GM12878 (cell line): Measurements from ENCODE around the gene CYSTM1. TPM values are rescaled to one million over a fixed set of nuclear protein-coding genes. Genes with fewer than 3 reads are reported as not detected.

Source experiments
- ATAC-seq: fragments of 200-7000 bp; cut with Tn5 transposase; 3 replicates; pipeline ENCODE4 v1.9.1; 2020; ENCODE audit warnings: mild to moderate bottlenecking, moderate library complexity
- BruUV-seq: library from RNA; stranded (reverse); fragments of 400-500 nt; replicated peaks from 2 replicates; lab custom pipeline; 2021; lab: Mats Ljungman, UMichigan
- CTCF ChIA-PET: fragments of 300-600 bp; sonication (Branson Sonifier 250); formaldehyde crosslinking; extraction: SDS; loops from one replicate; lab custom pipeline; 2021; ENCODE audit warnings: inconsistent platforms; lab: Yijun Ruan, JAX
- POLR2A ChIA-PET: fragments of 350-600 bp; formaldehyde crosslinking; extraction: SDS; loops from one replicate; lab custom pipeline; 2021; ENCODE audit warnings: inconsistent platforms; lab: Charles Lee
- RAD21 ChIA-PET: fragments of 300-600 bp; sonication (Branson Sonifier 250); formaldehyde crosslinking; loops from one replicate; lab custom pipeline; 2023; ENCODE audit warnings: antibody characterized with exemption; ENCODE audit not compliant: unreplicated experiment; lab: Charles Lee
- SMC1A ChIA-PET: fragments of 300-600 bp; sonication (Branson Sonifier 250); formaldehyde crosslinking; loops from one replicate; lab custom pipeline; 2023; ENCODE audit not compliant: unreplicated experiment, uncharacterized antibody; lab: Charles Lee
- DNase-seq: peaks from one replicate; pipeline ENCODE4 v3.0.0-alpha.2; 2011; ENCODE audit warnings: low read depth, low spot score
- FAIRE-seq: peaks from 3 replicates; lab custom pipeline; 2011; peaks lifted over from hg19 to GRCh38; lab: Jason Lieb, UNC
- H2AFZ ChIP-seq: 2 replicates; pipeline ENCODE4 v1.6.0; 2011; ENCODE audit warnings: low read depth, low read length, control low read depth; ENCODE audit not compliant: control insufficient read depth
- H3K27ac ChIP-seq: 2 replicates; pipeline ENCODE4 v1.5.1; 2011; ENCODE audit warnings: control low read depth; ENCODE audit not compliant: control insufficient read depth, insufficient read depth
- H3K27me3 ChIP-seq, 2 experiments: replicated peaks in 1 of 2; 2 replicates each; pipeline versions ENCODE4 v1.6.0 to v1.6.1; 2011; ENCODE audit warnings: low read length in 1 of 2; ENCODE audit not compliant: control insufficient read depth in 2 of 2, insufficient read depth in 2 of 2
- H3K36me3 ChIP-seq, 2 experiments: 2 replicates each; pipeline ENCODE4 v1.5.1; 2011; ENCODE audit warnings: low read length in 1 of 2; ENCODE audit not compliant: control insufficient read depth in 2 of 2, insufficient read depth in 2 of 2
- H3K4me1 ChIP-seq: 2 replicates; pipeline ENCODE4 v1.6.1; 2011; ENCODE audit warnings: mild to moderate bottlenecking, low read length, moderate library complexity, mixed read lengths; ENCODE audit not compliant: control insufficient read depth, insufficient read depth
- H3K4me2 ChIP-seq: 2 replicates; pipeline ENCODE4 v1.6.0; 2011; ENCODE audit warnings: control low read depth; ENCODE audit not compliant: control insufficient read depth, insufficient read depth
- H3K4me3 ChIP-seq: fragments of 200-600 bp; sonication (generic); 2 replicates; pipeline ENCODE4 v1.5.1; 2016
- H3K79me2 ChIP-seq: 2 replicates; pipeline ENCODE4 v1.6.0; 2011; ENCODE audit warnings: low read length; ENCODE audit not compliant: control insufficient read depth, insufficient read depth
- H3K9ac ChIP-seq: 2 replicates; pipeline ENCODE4 v1.8.0; 2011; ENCODE audit warnings: low read length, control low read depth, mixed read lengths; ENCODE audit not compliant: control insufficient read depth, insufficient read depth
- H3K9me3 ChIP-seq: replicated peaks from 3 replicates; pipeline ENCODE4 v1.5.1; 2011; ENCODE audit warnings: mild to moderate bottlenecking, low read length; ENCODE audit not compliant: control insufficient read depth, insufficient read depth
- H4K20me1 ChIP-seq: 2 replicates; pipeline ENCODE4 v1.6.0; 2011; ENCODE audit not compliant: control insufficient read depth, insufficient read depth
- BCL11A ChIP-seq: IDR thresholded peaks from 2 replicates; pipeline ENCODE4 v1.6.1; 2011; ENCODE audit warnings: low read depth, low read length
- CHD2 ChIP-seq: IDR thresholded peaks from 2 replicates; pipeline ENCODE4 v1.6.1; 2011; ENCODE audit warnings: low read depth, low read length, improper control_type of control experiment, borderline replicate concordance
- CREM ChIP-seq: IDR thresholded peaks from 2 replicates; pipeline ENCODE4 v1.6.1; 2014; ENCODE audit warnings: antibody characterized with exemption, low read depth
- LARP7 ChIP-seq: fragments of 450-650 bp; IDR thresholded peaks from 2 replicates; pipeline ENCODE4 v1.6.1; 2017; ENCODE audit warnings: mild to moderate bottlenecking
- NFIC ChIP-seq: IDR thresholded peaks from 2 replicates; pipeline ENCODE4 v1.6.1; 2012; ENCODE audit warnings: low read depth, mild to moderate bottlenecking, inconsistent platforms, low read length, moderate library complexity
- NFXL1 ChIP-seq: fragments of 450-650 bp; IDR thresholded peaks from 2 replicates; pipeline ENCODE4 v1.6.1; 2017; ENCODE audit warnings: antibody characterized with exemption, mild to moderate bottlenecking, borderline replicate concordance
- PAX5 ChIP-seq: IDR thresholded peaks from 2 replicates; pipeline ENCODE4 v1.6.1; 2011; ENCODE audit warnings: low read depth, low read length, borderline replicate concordance
- RBBP5 ChIP-seq: fragments of 200-600 bp; sonication (generic); conservative IDR thresholded peaks from 2 replicates; pipeline ENCODE4 v1.6.1; 2016
- SP1 ChIP-seq: IDR thresholded peaks from one replicate; pipeline ENCODE4 v1.6.1; 2011; ENCODE audit warnings: low read depth, low read length
- TARDBP ChIP-seq: IDR thresholded peaks from 2 replicates; pipeline ENCODE4 v1.6.1; 2016; ENCODE audit warnings: borderline replicate concordance
- TBL1XR1 ChIP-seq: IDR thresholded peaks from 2 replicates; pipeline ENCODE4 v1.6.1; 2012; ENCODE audit warnings: low read depth, low read length, improper control_type of control experiment
- ZNF207 ChIP-seq: fragments of 450-650 bp; IDR thresholded peaks from 2 replicates; pipeline ENCODE4 v1.6.1; 2014; ENCODE audit warnings: antibody characterized with exemption, mild to moderate bottlenecking, borderline replicate concordance
- WGBS: methylation state at CpG from one replicate; pipeline ENCODE4 v1.1.6; 2016; ENCODE audit warnings: low lambda C conversion rate; ENCODE audit not compliant: insufficient replicate concordance, insufficient coverage; ENCODE audit errors: missing lambda C conversion rate; 5-methylcytosine and 5-hydroxymethylcytosine counted together
- in situ Hi-C: fragments of 300-500 bp; cut with MboI; formaldehyde crosslinking; loops from 9 replicates; pipeline ENCODE4 v1.14.3; 2018; ENCODE audit warnings: mixed read lengths
- intact Hi-C: fragments of 100-400 bp; cut with micrococcal nuclease; formaldehyde crosslinking; loops from one replicate; pipeline ENCODE4 v1.14.2; 2022; ENCODE audit not compliant: unreplicated experiment
- polyA plus RNA-seq, 11 experiments: library from polyadenylated mRNA; depleted of rRNA in 4 of 11; unstranded in 6 of 11; stranded (reverse) in 5 of 11; fragments of >200 nt; fragmentation: Nextera tagmentation in 4 of 11; fragmentation: Illumina TruSeq in 1 of 11; extraction: Ambion mirVana in 4 of 11; extraction: Trizol in 1 of 11; gene quantifications; 1 replicate in 1 of 11; 2 replicates in 10 of 11; pipeline versions ENCODE4 v1.2.1 to v1.2.3, GENCODE V29; 2011 to 2016; ENCODE audit warnings: inconsistent platforms in 2 of 11, missing spikeins in 2 of 11, low read depth in 1 of 11
- total RNA-seq, 4 experiments: library from RNA; depleted of rRNA in 3 of 4; stranded (reverse); fragments of >200 nt in 3 of 4; fragmentation: Illumina TruSeq in 1 of 4; extraction: Trizol in 1 of 4; gene quantifications; 2 replicates each; pipeline versions ENCODE4 v1.2.1 to v1.2.3, GENCODE V29; 2013 to 2021
- TF ChIP-seq, protein P1 (sequence below): IDR thresholded peaks from 2 replicates; pipeline ENCODE4 v1.6.1; 2012; ENCODE audit warnings: low read depth, low read length, improper control_type of control experiment
- TF ChIP-seq, protein P2 (sequence below): fragments of 450-650 bp; IDR thresholded peaks from 2 replicates; pipeline ENCODE4 v1.6.1; 2016; ENCODE audit warnings: mild to moderate bottlenecking
- TF ChIP-seq, protein P3 (sequence below): fragments of 450-650 bp; IDR thresholded peaks from 2 replicates; pipeline ENCODE4 v1.6.1; 2016; ENCODE audit warnings: mild to moderate bottlenecking
- TF ChIP-seq, protein P4 (sequence below): fragments of 150-350 bp; IDR thresholded peaks from 2 replicates; pipeline ENCODE4 v1.6.1; 2014; ENCODE audit warnings: mild to moderate bottlenecking, low read depth, low read length
- TF ChIP-seq, protein P5 (sequence below): fragments of 450-650 bp; IDR thresholded peaks from 2 replicates; pipeline ENCODE4 v1.6.1; 2017; ENCODE audit warnings: mild to moderate bottlenecking

The CYSTM1 gene
- total and polyA plus RNA-seq, 10 of the 15 experiments (the other 5 are each of a cell fraction or from before 2014, with no cell fraction given), result 52.7 to 261 (median 98.7) TPM

DNA sequence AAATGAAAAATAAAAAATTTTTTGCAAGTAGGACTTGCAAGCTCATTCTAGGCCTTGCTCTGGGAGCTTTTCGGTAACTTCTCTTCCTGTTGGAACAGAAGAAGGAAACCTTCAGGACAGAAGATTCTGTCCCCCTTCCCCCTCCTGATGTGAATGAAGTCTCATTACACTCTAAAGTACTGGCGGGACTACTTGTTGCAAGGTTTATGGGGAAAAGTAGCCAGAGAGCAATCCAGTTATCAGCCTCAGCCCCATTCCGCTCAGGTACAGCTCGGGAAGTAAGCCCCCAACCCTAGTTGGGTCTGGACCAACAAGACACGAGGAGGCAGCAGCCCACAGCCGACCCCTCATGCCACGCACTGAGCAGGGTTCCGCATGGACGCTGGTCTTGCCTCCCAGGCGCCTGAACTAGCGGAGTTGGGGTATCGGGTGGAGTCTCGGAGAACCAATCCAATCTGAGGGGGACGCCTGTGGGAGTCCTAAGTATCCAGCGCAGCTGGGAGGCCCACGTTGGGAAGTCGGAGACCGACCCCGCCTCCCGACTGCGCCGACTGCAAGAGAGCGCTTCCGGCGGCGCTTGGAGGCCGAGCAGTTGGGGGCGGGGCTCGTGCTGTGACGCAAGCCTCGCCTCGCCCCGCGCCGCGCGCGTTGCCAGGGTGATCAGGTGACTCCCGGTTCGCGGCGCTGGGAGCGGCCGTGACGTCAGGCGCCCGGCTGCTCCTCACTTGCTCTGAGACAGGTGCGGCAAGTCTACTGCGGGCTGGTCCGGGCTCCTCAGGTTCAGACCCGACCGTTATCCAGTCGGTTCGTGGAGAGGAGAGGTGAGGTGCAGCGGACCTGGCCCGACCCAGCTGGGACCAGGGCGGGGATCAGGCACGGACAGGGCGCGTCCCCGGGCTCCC lies at the start of gene CYSTM1 (continued):
- TF ChIP-seq, protein P1, sequence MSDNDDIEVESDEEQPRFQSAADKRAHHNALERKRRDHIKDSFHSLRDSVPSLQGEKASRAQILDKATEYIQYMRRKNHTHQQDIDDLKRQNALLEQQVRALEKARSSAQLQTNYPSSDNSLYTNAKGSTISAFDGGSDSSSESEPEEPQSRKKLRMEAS, result peak; percentile 67; the same call in 1 of the 2 replicates
- peak; percentile 93 for TF ChIP-seq CREM
- TF ChIP-seq PAX5, result 0 out of 2 replicates have a peak, but pooled peaks have one; percentile 5

DNA sequence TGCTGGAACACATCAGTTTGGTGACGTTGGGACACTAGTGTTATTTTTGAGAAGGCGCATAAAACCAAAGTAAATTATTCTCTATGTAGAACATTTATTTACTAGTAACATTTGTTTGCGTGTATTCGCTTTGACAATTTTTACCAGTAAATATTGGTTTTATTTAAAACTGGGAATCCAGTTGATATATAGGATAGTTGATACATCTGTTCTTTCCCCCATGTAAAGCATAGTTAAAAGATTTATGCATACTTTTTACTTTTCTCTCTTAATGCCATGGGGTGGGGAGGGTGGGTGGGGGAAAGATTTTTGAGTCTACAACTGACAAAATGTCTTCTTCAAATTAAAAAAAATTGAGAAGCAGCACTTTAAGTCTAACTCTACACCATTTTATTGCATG lies 49.4 kb upstream of the CYSTM1 start, which contains the start of gene IGIP:
Gene IGIP, plus strand, starts transcription at position 301 of the 400 bp plus-strand sequence. CDS start 2,540 bp downstream, outside the sequence.
- 100% methylated on average over 4 of the region's 4 CpGs for WGBS
- H3K4me3 ChIP-seq, result no peak within 1 kb of the TSS
- intact Hi-C loops, result no loop called here
- in situ Hi-C loops, result no loop called here
- ChIA-PET RAD21 (no interaction called here), CTCF (interaction anchor here (1.0 to 6.4 kb wide), 4 partner anchors 7 to 71 kb away, joined by 3 to 70 read pairs (median 3); no protein-coding TSS in a partner anchor), POLR2A (no interaction called here), SMC1A (interaction anchor here (0.8 to 1.4 kb wide), 2 partner anchors 11 to 51 kb away, joined by 3 to 4 read pairs; no protein-coding TSS in a partner anchor)
- H3K4me2 ChIP-seq, result no peak within 1 kb of the TSS
- no TSS peak for BruUV-seq
- H3K36me3 ChIP-seq, result no peaks in the 10 kb centered on the region
- FAIRE-seq (no peak), ATAC-seq (no peak), DNase-seq (no peak)
- no peak within 1 kb of the TSS for H3K9ac ChIP-seq
- H2AFZ ChIP-seq, result no peak within 1 kb of the TSS
- H3K79me2 ChIP-seq, result peaks cover 3% of the 10 kb centered on the region
- H3K4me1 ChIP-seq, result peaks cover 4% of the 10 kb centered on the region
- H3K27me3 ChIP-seq, result no peaks in the 10 kb centered on the region
- H3K9me3 ChIP-seq, result no peaks in the 10 kb centered on the region
- no peak within 1 kb of the TSS for H3K27ac ChIP-seq
- H4K20me1 ChIP-seq, result no peaks in the 10 kb centered on the region
- TF ChIP-seq TBL1XR1 (no peak), RBBP5 (no peak), CHD2 (no peak), LARP7 (no peak), NFIC (no peak), NFXL1 (no peak), ZNF207 (no peak), BCL11A (no peak), TARDBP (no peak), SP1 (no peak)
- TF ChIP-seq, protein P2, sequence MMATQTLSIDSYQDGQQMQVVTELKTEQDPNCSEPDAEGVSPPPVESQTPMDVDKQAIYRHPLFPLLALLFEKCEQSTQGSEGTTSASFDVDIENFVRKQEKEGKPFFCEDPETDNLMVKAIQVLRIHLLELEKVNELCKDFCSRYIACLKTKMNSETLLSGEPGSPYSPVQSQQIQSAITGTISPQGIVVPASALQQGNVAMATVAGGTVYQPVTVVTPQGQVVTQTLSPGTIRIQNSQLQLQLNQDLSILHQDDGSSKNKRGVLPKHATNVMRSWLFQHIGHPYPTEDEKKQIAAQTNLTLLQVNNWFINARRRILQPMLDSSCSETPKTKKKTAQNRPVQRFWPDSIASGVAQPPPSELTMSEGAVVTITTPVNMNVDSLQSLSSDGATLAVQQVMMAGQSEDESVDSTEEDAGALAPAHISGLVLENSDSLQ, result no peak
- TF ChIP-seq, protein P3, sequence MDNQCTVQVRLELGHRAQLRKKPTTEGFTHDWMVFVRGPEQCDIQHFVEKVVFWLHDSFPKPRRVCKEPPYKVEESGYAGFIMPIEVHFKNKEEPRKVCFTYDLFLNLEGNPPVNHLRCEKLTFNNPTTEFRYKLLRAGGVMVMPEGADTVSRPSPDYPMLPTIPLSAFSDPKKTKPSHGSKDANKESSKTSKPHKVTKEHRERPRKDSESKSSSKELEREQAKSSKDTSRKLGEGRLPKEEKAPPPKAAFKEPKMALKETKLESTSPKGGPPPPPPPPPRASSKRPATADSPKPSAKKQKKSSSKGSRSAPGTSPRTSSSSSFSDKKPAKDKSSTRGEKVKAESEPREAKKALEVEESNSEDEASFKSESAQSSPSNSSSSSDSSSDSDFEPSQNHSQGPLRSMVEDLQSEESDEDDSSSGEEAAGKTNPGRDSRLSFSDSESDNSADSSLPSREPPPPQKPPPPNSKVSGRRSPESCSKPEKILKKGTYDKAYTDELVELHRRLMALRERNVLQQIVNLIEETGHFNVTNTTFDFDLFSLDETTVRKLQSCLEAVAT, result no peak
- TF ChIP-seq, protein P4, sequence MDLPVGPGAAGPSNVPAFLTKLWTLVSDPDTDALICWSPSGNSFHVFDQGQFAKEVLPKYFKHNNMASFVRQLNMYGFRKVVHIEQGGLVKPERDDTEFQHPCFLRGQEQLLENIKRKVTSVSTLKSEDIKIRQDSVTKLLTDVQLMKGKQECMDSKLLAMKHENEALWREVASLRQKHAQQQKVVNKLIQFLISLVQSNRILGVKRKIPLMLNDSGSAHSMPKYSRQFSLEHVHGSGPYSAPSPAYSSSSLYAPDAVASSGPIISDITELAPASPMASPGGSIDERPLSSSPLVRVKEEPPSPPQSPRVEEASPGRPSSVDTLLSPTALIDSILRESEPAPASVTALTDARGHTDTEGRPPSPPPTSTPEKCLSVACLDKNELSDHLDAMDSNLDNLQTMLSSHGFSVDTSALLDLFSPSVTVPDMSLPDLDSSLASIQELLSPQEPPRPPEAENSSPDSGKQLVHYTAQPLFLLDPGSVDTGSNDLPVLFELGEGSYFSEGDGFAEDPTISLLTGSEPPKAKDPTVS, result no peak
- TF ChIP-seq, protein P5, sequence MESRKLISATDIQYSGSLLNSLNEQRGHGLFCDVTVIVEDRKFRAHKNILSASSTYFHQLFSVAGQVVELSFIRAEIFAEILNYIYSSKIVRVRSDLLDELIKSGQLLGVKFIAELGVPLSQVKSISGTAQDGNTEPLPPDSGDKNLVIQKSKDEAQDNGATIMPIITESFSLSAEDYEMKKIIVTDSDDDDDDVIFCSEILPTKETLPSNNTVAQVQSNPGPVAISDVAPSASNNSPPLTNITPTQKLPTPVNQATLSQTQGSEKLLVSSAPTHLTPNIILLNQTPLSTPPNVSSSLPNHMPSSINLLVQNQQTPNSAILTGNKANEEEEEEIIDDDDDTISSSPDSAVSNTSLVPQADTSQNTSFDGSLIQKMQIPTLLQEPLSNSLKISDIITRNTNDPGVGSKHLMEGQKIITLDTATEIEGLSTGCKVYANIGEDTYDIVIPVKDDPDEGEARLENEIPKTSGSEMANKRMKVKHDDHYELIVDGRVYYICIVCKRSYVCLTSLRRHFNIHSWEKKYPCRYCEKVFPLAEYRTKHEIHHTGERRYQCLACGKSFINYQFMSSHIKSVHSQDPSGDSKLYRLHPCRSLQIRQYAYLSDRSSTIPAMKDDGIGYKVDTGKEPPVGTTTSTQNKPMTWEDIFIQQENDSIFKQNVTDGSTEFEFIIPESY, result no peak
